H1 (cell line): ENCODE data around the gene PTGER3. TPM values are rescaled to one million over a fixed set of nuclear protein-coding genes. Genes with fewer than 3 reads are reported as not detected.

Experiments
- CTCF ChIA-PET: fragments of 300-600 bp; sonication (Branson Sonifier 250); formaldehyde crosslinking; loops from one replicate; lab custom pipeline; 2021; ENCODE audit not compliant: partially characterized antibody; lab: Charles Lee
- POLR2A ChIA-PET: fragments of 300-600 bp; sonication (Branson Sonifier 250); formaldehyde crosslinking; loops from one replicate; lab custom pipeline; 2021; ENCODE audit warnings: inconsistent platforms; ENCODE audit not compliant: partially characterized antibody; lab: Charles Lee
- DNase-seq, 2 experiments: peaks; one replicate each; pipeline versions ENCODE4 v3.0.0 to v3.0.0-alpha.2; 2010 to 2022; ENCODE audit warnings: low spot score in 2 of 2, low read depth in 1 of 2, mixed read lengths in 1 of 2
- FAIRE-seq: peaks from 2 replicates; lab custom pipeline; 2011; peaks lifted over from hg19 to GRCh38; lab: Jason Lieb, UNC
- H2AFZ ChIP-seq: 2 replicates; pipeline ENCODE4 v1.8.1; 2012; ENCODE audit warnings: low read length, inconsistent platforms
- H2AK5ac ChIP-seq: 2 replicates; pipeline ENCODE4 v1.6.1; 2013; ENCODE audit warnings: low read depth, low read length
- H2BK120ac ChIP-seq: replicated peaks from 2 replicates; pipeline ENCODE3; 2013; ENCODE audit warnings: low read depth, low read length, inconsistent platforms
- H2BK12ac ChIP-seq: 2 replicates; pipeline ENCODE4 v1.6.1; 2013; ENCODE audit warnings: low read depth, low read length
- H2BK15ac ChIP-seq: 2 replicates; pipeline ENCODE4 v1.6.1; 2013; ENCODE audit warnings: low read length
- H2BK20ac ChIP-seq: 2 replicates; pipeline ENCODE4 v1.6.1; 2013; ENCODE audit warnings: low read length
- H2BK5ac ChIP-seq: 2 replicates; pipeline ENCODE4 v1.6.1; 2013; ENCODE audit warnings: low read depth, low read length
- H3K14ac ChIP-seq: 2 replicates; pipeline ENCODE4 v1.6.1; 2013; ENCODE audit warnings: inconsistent platforms; ENCODE audit not compliant: insufficient read length
- H3K18ac ChIP-seq: 2 replicates; pipeline ENCODE4 v1.6.1; 2013; ENCODE audit warnings: low read length; ENCODE audit errors: extremely low read depth
- H3K23ac ChIP-seq: 2 replicates; pipeline ENCODE4 v1.6.1; 2013; ENCODE audit warnings: inconsistent platforms; ENCODE audit not compliant: insufficient read length
- H3K23me2 ChIP-seq: 2 replicates; pipeline ENCODE4 v1.6.1; 2013; ENCODE audit warnings: low read depth, low read length
- H3K27ac ChIP-seq: 2 replicates; pipeline ENCODE4 v1.6.1; 2011; ENCODE audit warnings: low read depth, low read length, inconsistent platforms
- H3K27me3 ChIP-seq, 4 experiments: replicated peaks in 1 of 4; 1 replicate in 1 of 4; 2 replicates in 3 of 4; pipeline versions ENCODE4 v1.6.1 to v1.8.1; 2011 to 2013; ENCODE audit warnings: low read length in 3 of 4, mild to moderate bottlenecking in 3 of 4, inconsistent platforms in 2 of 4, mixed read lengths in 2 of 4, moderate library complexity in 1 of 4; ENCODE audit not compliant: control insufficient read depth in 3 of 4, insufficient read depth in 3 of 4; ENCODE audit errors: extremely low read depth in 1 of 4
- H3K36me3 ChIP-seq, 4 experiments: 2 replicates each; pipeline versions ENCODE4 v1.6.1 to v1.8.1; 2011 to 2013; ENCODE audit warnings: mild to moderate bottlenecking in 4 of 4, low read length in 3 of 4, moderate library complexity in 2 of 4, control low read depth in 1 of 4, inconsistent platforms in 1 of 4; ENCODE audit not compliant: insufficient read depth in 4 of 4, control insufficient read depth in 2 of 4
- H3K4ac ChIP-seq: replicated peaks from 2 replicates; pipeline ENCODE3; 2013; ENCODE audit warnings: low read length, low read depth, mixed read lengths, inconsistent platforms; ENCODE audit not compliant: insufficient read length
- H3K4me1 ChIP-seq, 4 experiments: replicated peaks in 1 of 4; 1 replicate in 1 of 4; 2 replicates in 3 of 4; pipeline versions ENCODE4 v1.6.1 to v1.8.1; 2011 to 2013; ENCODE audit warnings: low read length in 3 of 4, inconsistent platforms in 2 of 4, mixed read lengths in 1 of 4; ENCODE audit not compliant: insufficient read depth in 4 of 4, control insufficient read depth in 3 of 4
- H3K4me2 ChIP-seq, 2 experiments: 2 replicates each; pipeline versions ENCODE4 v1.6.1 to v1.8.1; 2011 to 2013; ENCODE audit warnings: low read depth in 2 of 2, low read length in 2 of 2, control low read depth in 1 of 2, inconsistent platforms in 1 of 2, mild to moderate bottlenecking in 1 of 2; ENCODE audit not compliant: insufficient read depth in 1 of 2
- H3K4me3 ChIP-seq, 4 experiments: fragments of 200-600, 300-600 bp in 1 of 4; sonication (generic), shearing (Covaris generic), sonication (Bioruptor Twin) in 1 of 4; 2 replicates each; pipeline versions ENCODE4 v1.5.1 to v1.8.1; 2011 to 2016; ENCODE audit warnings: low read length in 4 of 4, low read depth in 3 of 4, control low read depth in 2 of 4, inconsistent platforms in 2 of 4, mild to moderate bottlenecking in 2 of 4, mixed read lengths in 1 of 4, moderate library complexity in 1 of 4; ENCODE audit not compliant: insufficient read depth in 2 of 4; ENCODE audit errors: extremely low read depth in 1 of 4
- H3K56ac ChIP-seq: replicated peaks from 2 replicates; pipeline ENCODE3; 2013; ENCODE audit warnings: low read depth, mild to moderate bottlenecking, mixed read lengths, low read length, inconsistent platforms; ENCODE audit not compliant: insufficient read length
- H3K79me1 ChIP-seq: 2 replicates; pipeline ENCODE4 v1.6.1; 2013; ENCODE audit warnings: low read depth, low read length, control low read depth
- H3K79me2 ChIP-seq, 2 experiments: 2 replicates each; pipeline versions ENCODE4 v1.6.1 to v1.8.1; 2012 to 2013; ENCODE audit warnings: low read length in 2 of 2, mild to moderate bottlenecking in 2 of 2, inconsistent platforms in 1 of 2; ENCODE audit not compliant: insufficient read depth in 2 of 2, control insufficient read depth in 1 of 2
- H3K9ac ChIP-seq, 4 experiments: replicated peaks in 1 of 4; 1 replicate in 1 of 4; 2 replicates in 3 of 4; pipeline versions ENCODE4 v1.6.1 to v1.8.1; 2011 to 2013; ENCODE audit warnings: low read depth in 3 of 4, low read length in 3 of 4, control low read depth in 2 of 4, mild to moderate bottlenecking in 2 of 4, moderate library complexity in 2 of 4, inconsistent platforms in 1 of 4; ENCODE audit errors: extremely low read depth in 1 of 4
- H3K9me3 ChIP-seq, 2 experiments: 2 replicates each; pipeline versions ENCODE4 v1.6.1 to v1.8.1; 2012 to 2013; ENCODE audit warnings: mild to moderate bottlenecking in 2 of 2, moderate library complexity in 2 of 2, control low read depth in 1 of 2, inconsistent platforms in 1 of 2, low read depth in 1 of 2, low read length in 1 of 2, mixed read lengths in 1 of 2; ENCODE audit not compliant: insufficient read depth in 2 of 2
- H4K20me1 ChIP-seq, 2 experiments: replicated peaks in 1 of 2; 2 replicates each; pipeline versions ENCODE3 to v1.8.1; 2011 to 2013; ENCODE audit warnings: inconsistent platforms in 2 of 2, low read length in 2 of 2, mild to moderate bottlenecking in 1 of 2; ENCODE audit not compliant: insufficient read depth in 2 of 2, control insufficient read depth in 1 of 2
- H4K5ac ChIP-seq: 2 replicates; pipeline ENCODE4 v1.6.1; 2013; ENCODE audit warnings: low read length, low read depth, mixed read lengths, inconsistent platforms; ENCODE audit not compliant: insufficient read length
- H4K8ac ChIP-seq: 2 replicates; pipeline ENCODE4 v1.8.0; 2013; ENCODE audit warnings: mild to moderate bottlenecking, moderate library complexity, low read length, inconsistent platforms; ENCODE audit not compliant: insufficient read depth; ENCODE audit errors: extremely low read depth
- H4K91ac ChIP-seq: replicated peaks from 2 replicates; pipeline ENCODE3; 2013; ENCODE audit warnings: low read length, mixed read lengths, inconsistent platforms; ENCODE audit not compliant: insufficient read length
- CBX5 ChIP-seq: fragments of 300-800, 300-1000 bp; sonication (generic); IDR thresholded peaks from 2 replicates; pipeline ENCODE4 v1.7.1; 2016; ENCODE audit warnings: antibody characterized with exemption, low read length, low read depth
- MAFK ChIP-seq: IDR thresholded peaks from 2 replicates; pipeline ENCODE4 v1.6.1; 2012; ENCODE audit warnings: low read depth, mild to moderate bottlenecking, improper control_type of control experiment, low read length
- NANOG ChIP-seq: IDR thresholded peaks from 2 replicates; pipeline ENCODE4 v1.6.1; 2011; ENCODE audit warnings: low read length, low read depth, mild to moderate bottlenecking, inconsistent platforms; ENCODE audit not compliant: insufficient read depth, poor library complexity, severe bottlenecking
- WGBS, 2 experiments: shearing (Covaris generic) in 1 of 2; methylation state at CpG; one replicate each; pipeline versions ENCODE4 v1.1.6 to v1.1.7; 2013 to 2015; ENCODE audit warnings: low lambda C conversion rate in 2 of 2, mixed read lengths in 2 of 2, inconsistent platforms in 1 of 2, low coverage in 1 of 2, missing lambda C conversion rate in 1 of 2; ENCODE audit not compliant: insufficient replicate concordance in 2 of 2, insufficient coverage in 1 of 2, insufficient read length in 1 of 2; ENCODE audit errors: extremely low coverage in 1 of 2, missing lambda C conversion rate in 1 of 2; 5-methylcytosine and 5-hydroxymethylcytosine counted together
- polyA plus RNA-seq, 7 experiments: library from polyadenylated mRNA; depleted of rRNA in 3 of 7; stranded (reverse) in 5 of 7; unstranded in 2 of 7; fragments of >200 nt in 5 of 7; fragments of 200-250 nt in 2 of 7; gene quantifications; 1 replicate in 5 of 7; 2 replicates in 1 of 7; 4 replicates in 1 of 7; pipeline versions ENCODE4 v1.2.1 to v1.2.3, GENCODE V29; 2011 to 2013; ENCODE audit warnings: missing spikeins in 2 of 7, mixed read lengths in 2 of 7
- total RNA-seq: library from RNA; stranded (reverse); fragmentation: NEBNext Ultra II Directional; extraction: Animal tissue kit (Norgen Biotek cat#: 25700); gene quantifications from 2 replicates; pipeline ENCODE4 v1.2.1, GENCODE V29; 2021
- TF ChIP-seq, protein P1 (sequence below), 3 experiments: IDR thresholded peaks; 1 replicate in 2 of 3; 2 replicates in 1 of 3; pipeline versions ENCODE4 v1.5.1 to v1.6.1; 2011; ENCODE audit warnings: low read length in 3 of 3, mild to moderate bottlenecking in 3 of 3, inconsistent platforms in 2 of 3, low read depth in 1 of 3, moderate library complexity in 1 of 3; ENCODE audit not compliant: insufficient read depth in 1 of 3; ENCODE audit errors: control extremely low read depth in 1 of 3

PTGER3 gene
- total and polyA plus RNA-seq, 2 of the 8 experiments (the other 6 are each of a cell fraction or from before 2014, with no cell fraction given): 0.38 to 0.82 TPM

GRCh38 chr1:70966018-70966638 is 81.5 kb downstream of the PTGER3 start:
- no peak overlapping the region for H3K4me3 ChIP-seq
- H3K79me1 ChIP-seq: no peaks in the 10 kb centered on the region
- CTCF ChIA-PET: interaction anchor here (0.5 to 5.7 kb wide), 28 partner anchors 9 to 759 kb away, joined by 3 to 44 read pairs (median 4); no protein-coding TSS in a partner anchor
- H3K36me3 ChIP-seq: no peaks in the 10 kb centered on the region
- no peaks in the 10 kb centered on the region for H3K9me3 ChIP-seq
- H2BK120ac ChIP-seq: no peak overlapping the region
- H3K14ac ChIP-seq: no peak overlapping the region
- no peak overlapping the region for H3K4ac ChIP-seq
- no peak overlapping the region for H3K56ac ChIP-seq
- no peak overlapping the region for H4K5ac ChIP-seq
- H3K23ac ChIP-seq: no peak overlapping the region
- H3K4me2 ChIP-seq: no peak overlapping the region
- H3K27ac ChIP-seq: no peak overlapping the region
- H3K79me2 ChIP-seq: no peaks in the 10 kb centered on the region
- H2BK20ac ChIP-seq: no peak overlapping the region
- no peak overlapping the region for H3K18ac ChIP-seq
- no peaks in the 10 kb centered on the region for H4K20me1 ChIP-seq
- H4K8ac ChIP-seq: no peak overlapping the region
- H2AFZ ChIP-seq: no peak overlapping the region
- no peak for DNase-seq
- no peak overlapping the region for H2AK5ac ChIP-seq
- no peak overlapping the region for H4K91ac ChIP-seq
- H2BK12ac ChIP-seq: no peak overlapping the region
- H2BK15ac ChIP-seq: no peak overlapping the region
- no peak overlapping the region for H3K9ac ChIP-seq
- no peaks in the 10 kb centered on the region for H3K27me3 ChIP-seq
- TF ChIP-seq MAFK: no peak
- TF ChIP-seq CBX5: no peak
- no peak for TF ChIP-seq NANOG
- TF ChIP-seq, protein P1, sequence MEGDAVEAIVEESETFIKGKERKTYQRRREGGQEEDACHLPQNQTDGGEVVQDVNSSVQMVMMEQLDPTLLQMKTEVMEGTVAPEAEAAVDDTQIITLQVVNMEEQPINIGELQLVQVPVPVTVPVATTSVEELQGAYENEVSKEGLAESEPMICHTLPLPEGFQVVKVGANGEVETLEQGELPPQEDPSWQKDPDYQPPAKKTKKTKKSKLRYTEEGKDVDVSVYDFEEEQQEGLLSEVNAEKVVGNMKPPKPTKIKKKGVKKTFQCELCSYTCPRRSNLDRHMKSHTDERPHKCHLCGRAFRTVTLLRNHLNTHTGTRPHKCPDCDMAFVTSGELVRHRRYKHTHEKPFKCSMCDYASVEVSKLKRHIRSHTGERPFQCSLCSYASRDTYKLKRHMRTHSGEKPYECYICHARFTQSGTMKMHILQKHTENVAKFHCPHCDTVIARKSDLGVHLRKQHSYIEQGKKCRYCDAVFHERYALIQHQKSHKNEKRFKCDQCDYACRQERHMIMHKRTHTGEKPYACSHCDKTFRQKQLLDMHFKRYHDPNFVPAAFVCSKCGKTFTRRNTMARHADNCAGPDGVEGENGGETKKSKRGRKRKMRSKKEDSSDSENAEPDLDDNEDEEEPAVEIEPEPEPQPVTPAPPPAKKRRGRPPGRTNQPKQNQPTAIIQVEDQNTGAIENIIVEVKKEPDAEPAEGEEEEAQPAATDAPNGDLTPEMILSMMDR (IDR thresholded peaks at IDR 0.05; ENCODE audit: control extremely low read depth in 1 of 3, insufficient read depth in 1 of 3, low read depth in 1 of 3, low read length in 3 of 3): peak in 1 of 3 experiments; percentile 16; a peak in 1 of 4 replicates
- TF ChIP-seq, all 59 proteins: peak for 1
- POLR2A ChIA-PET: no interaction called here
- Histone ChIP-seq H3K23me2 (no peaks in the 10 kb centered on the region), H3K4me1 (no peaks in the 10 kb centered on the region), H2BK5ac (no peak overlapping the region)
- 56% methylated on average over 1 of the region's 2 CpGs; no CpG with 5 or more reads in 1 of the 2 experiments for WGBS, 2 experiments
- no peak for FAIRE-seq
